ENCODE data around the gene IGSF9B. TPM values are rescaled to one million over a fixed set of nuclear protein-coding genes. Genes with fewer than 3 reads are reported as not detected.

The IGSF9B gene
- total RNA-seq, 4 donors from 2014 or later = 6.6 to 15.0 (median 9.5) TPM

GRCh38 chr11:133935551-133935910 is 21.2 kb downstream of the IGSF9B start:
- no peaks in the 10 kb centered on the region for H3K36me3 ChIP-seq
- 96% methylated on average over 15 of the region's 15 CpGs for WGBS
- H3K4me1 ChIP-seq = peaks cover 11% of the 10 kb centered on the region
- H3K4me3 ChIP-seq = no peak overlapping the region
- no peak overlapping the region for H3K27ac ChIP-seq
- no peak for DNase-seq (ENCODE audit: low spot score in 2 of 2)
- TF ChIP-seq POLR2AphosphoS5 (IDR thresholded peaks at IDR 0.05) (no peak), POLR2A (IDR thresholded peaks at IDR 0.05) (no peak), EP300 (IDR thresholded peaks at IDR 0.05) (no peak)
- TF ChIP-seq, protein P1, sequence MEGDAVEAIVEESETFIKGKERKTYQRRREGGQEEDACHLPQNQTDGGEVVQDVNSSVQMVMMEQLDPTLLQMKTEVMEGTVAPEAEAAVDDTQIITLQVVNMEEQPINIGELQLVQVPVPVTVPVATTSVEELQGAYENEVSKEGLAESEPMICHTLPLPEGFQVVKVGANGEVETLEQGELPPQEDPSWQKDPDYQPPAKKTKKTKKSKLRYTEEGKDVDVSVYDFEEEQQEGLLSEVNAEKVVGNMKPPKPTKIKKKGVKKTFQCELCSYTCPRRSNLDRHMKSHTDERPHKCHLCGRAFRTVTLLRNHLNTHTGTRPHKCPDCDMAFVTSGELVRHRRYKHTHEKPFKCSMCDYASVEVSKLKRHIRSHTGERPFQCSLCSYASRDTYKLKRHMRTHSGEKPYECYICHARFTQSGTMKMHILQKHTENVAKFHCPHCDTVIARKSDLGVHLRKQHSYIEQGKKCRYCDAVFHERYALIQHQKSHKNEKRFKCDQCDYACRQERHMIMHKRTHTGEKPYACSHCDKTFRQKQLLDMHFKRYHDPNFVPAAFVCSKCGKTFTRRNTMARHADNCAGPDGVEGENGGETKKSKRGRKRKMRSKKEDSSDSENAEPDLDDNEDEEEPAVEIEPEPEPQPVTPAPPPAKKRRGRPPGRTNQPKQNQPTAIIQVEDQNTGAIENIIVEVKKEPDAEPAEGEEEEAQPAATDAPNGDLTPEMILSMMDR (IDR thresholded peaks at IDR 0.05) = no peak
- H3K27me3 ChIP-seq = no peaks in the 10 kb centered on the region
- no peaks in the 10 kb centered on the region for H3K9me3 ChIP-seq

DNA sequence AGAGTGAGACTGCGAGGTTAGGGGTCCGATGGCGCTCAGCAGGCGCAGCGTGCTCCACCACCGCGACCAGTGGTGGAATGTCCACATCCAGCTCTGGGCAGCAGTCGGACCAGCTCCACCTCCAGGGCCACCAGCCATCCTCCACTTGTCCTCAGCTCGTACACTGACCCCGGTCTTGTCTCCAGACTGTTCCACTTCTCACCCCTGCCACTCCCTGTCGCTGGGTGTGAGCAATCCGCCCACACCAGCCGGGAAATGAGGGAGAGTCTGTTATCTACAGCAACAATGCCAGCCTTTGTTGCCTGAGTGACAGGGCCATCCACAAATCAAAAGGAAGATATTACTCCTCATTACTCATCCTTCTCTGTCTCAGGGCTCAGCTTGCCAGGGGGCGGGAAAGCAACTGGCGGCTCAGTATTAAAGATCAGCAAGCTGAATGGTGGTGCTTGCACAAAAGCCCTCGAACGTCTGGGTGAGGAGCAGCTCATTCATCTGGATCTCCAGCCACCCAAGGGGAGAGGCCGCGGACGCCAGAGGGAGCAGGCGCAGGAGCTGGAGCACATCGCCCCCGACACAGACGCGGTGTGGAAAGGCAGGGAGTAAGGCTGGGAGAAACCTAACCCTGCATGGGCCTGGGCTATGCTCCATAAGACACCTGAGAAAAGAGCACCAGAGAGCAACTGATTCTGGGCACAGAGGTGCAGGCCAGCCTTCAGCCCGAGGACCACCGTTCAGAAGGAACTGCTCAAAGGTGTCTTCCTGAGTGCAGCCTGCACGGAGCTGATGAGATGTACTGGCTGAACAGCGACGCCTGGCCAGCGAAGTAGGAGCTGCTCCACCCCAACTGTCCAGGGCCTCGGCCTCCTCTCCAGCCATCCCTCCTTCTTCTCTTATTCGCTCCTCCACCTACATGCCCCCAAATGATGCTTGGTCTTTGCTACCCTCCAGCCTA is 21.9 kb downstream of the IGSF9B start:
- TF ChIP-seq EP300 (IDR thresholded peaks at IDR 0.05) = no peak
- no peaks in the 10 kb centered on the region for H3K9me3 ChIP-seq
- 76% methylated on average over 33 of the region's 33 CpGs for WGBS
- no peak overlapping the region for H3K27ac ChIP-seq
- no peak for DNase-seq (ENCODE audit: low spot score in 2 of 2)
- no peaks in the 10 kb centered on the region for H3K27me3 ChIP-seq
- no peak overlapping the region for H3K4me3 ChIP-seq
- H3K36me3 ChIP-seq = no peaks in the 10 kb centered on the region
- peaks cover 11% of the 10 kb centered on the region for H3K4me1 ChIP-seq

DNA sequence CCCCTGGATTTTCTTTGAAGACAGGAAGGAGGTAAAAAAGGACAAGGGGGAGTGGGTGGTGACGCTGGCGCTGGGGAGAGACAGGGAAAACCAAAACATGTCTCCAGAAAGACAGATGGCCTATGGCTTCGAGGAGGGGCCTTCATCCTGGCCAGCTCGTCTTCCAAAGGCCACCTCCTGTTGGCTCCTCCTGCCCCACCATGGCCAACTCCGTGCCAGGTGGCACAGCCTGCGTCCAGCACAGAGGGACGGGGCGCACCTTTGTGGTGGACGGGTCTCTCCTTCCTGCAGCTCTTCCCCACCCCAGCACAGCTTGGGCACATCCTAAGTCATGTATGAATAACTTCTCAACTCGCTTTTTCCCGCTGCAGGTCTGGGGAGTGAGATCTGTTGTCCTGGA is 22.7 kb downstream of the IGSF9B start:
- Histone ChIP-seq H3K36me3 (no peaks in the 10 kb centered on the region), H3K9me3 (no peaks in the 10 kb centered on the region), H3K27me3 (no peaks in the 10 kb centered on the region), H3K4me1 (peaks cover 11% of the 10 kb centered on the region), H3K4me3 (no peak overlapping the region), H3K27ac (no peak overlapping the region)
- no peak for TF ChIP-seq EP300 (IDR thresholded peaks at IDR 0.05)
- TF ChIP-seq, protein P1 (IDR thresholded peaks at IDR 0.05) = no peak
- TF ChIP-seq POLR2AphosphoS5 (IDR thresholded peaks at IDR 0.05) = no peak
- TF ChIP-seq POLR2A (IDR thresholded peaks at IDR 0.05) = no peak
- 86% methylated on average over 11 of the region's 11 CpGs for WGBS
- DNase-seq (ENCODE audit: low spot score in 2 of 2) = no peak

DNA sequence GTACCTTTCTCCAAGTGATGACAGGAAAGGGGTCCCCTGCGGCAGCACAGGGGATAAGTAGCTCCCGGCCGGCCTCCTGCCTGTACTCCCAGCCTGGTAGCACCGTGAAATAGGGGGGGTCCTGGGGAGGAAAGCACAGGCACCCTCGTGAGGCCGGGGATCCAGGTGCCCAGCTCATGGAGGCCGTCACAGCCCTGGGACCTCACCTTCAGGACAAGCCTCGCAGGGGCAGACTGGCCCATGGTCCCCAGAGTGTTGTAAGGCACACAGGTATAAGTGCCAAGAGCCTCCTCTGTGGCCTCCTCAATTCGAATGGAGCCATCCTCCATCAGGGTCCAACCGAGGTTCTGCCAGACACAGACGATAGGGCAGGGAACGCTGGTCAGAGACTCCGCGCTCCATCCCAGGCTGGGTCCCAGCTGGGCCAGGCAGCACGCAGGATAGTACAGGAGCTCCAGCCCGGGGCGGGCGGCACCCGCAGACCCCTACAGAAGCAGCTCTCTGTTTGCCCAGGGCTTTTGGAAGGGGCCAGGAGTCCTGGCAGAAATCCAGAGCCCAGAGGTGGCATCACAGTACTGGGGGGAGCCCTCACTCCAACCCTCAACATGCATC is 25.2 kb downstream of the IGSF9B start:
- no peaks in the 10 kb centered on the region for H3K27me3 ChIP-seq
- H3K4me1 ChIP-seq = peaks cover 24% of the 10 kb centered on the region
- H3K4me3 ChIP-seq = no peak overlapping the region
- no peaks in the 10 kb centered on the region for H3K9me3 ChIP-seq
- DNase-seq (ENCODE audit: low spot score in 2 of 2) = no peak
- TF ChIP-seq POLR2A (IDR thresholded peaks at IDR 0.05) (no peak), POLR2AphosphoS5 (IDR thresholded peaks at IDR 0.05) (no peak), EP300 (IDR thresholded peaks at IDR 0.05) (no peak)
- TF ChIP-seq, protein P1 (IDR thresholded peaks at IDR 0.05) = no peak
- no peak overlapping the region for H3K27ac ChIP-seq
- WGBS = 100% methylated on average over 5 of the region's 19 CpGs
- H3K36me3 ChIP-seq = no peaks in the 10 kb centered on the region

GRCh38 chr11:133930767-133931448 is 25.9 kb downstream of the IGSF9B start:
- TF ChIP-seq EP300 (IDR thresholded peaks at IDR 0.05) (no peak), POLR2AphosphoS5 (IDR thresholded peaks at IDR 0.05) (no peak), POLR2A (IDR thresholded peaks at IDR 0.05) (no peak)
- TF ChIP-seq, protein P1 (IDR thresholded peaks at IDR 0.05) = no peak
- Histone ChIP-seq H3K4me3 (no peak overlapping the region), H3K4me1 (peaks cover 24% of the 10 kb centered on the region), H3K36me3 (no peaks in the 10 kb centered on the region), H3K27me3 (no peaks in the 10 kb centered on the region), H3K9me3 (no peaks in the 10 kb centered on the region), H3K27ac (no peak overlapping the region)
- no peak for DNase-seq (ENCODE audit: low spot score in 2 of 2)
- 97% methylated on average over 7 of the region's 36 CpGs for WGBS

Measured in suprapubic skin (tissue), 4 donors.